Left ventricle myocardium inferior (tissue), 1 donor: Measurements from ENCODE around the gene HOXA9. TPM values are rescaled to one million over a fixed set of nuclear protein-coding genes. Genes with fewer than 3 reads are reported as not detected.

Experiments
- DNase-seq: peaks from one replicate; pipeline ENCODE4 v3.0.0-alpha.2; 2020
- H3K27ac ChIP-seq: fragments of 200-600 bp; replicated peaks from 2 replicates; pipeline ENCODE4 v1.8.0; 2021
- H3K27me3 ChIP-seq: fragments of 200-600 bp; 2 replicates; pipeline ENCODE4 v1.8.0; 2021; ENCODE audit warnings: low read depth
- H3K36me3 ChIP-seq: fragments of 200-600 bp; 2 replicates; pipeline ENCODE4 v1.8.0; 2021
- H3K4me1 ChIP-seq: fragments of 200-600 bp; 2 replicates; pipeline ENCODE4 v1.8.0; 2021
- H3K4me3 ChIP-seq: fragments of 200-600 bp; 2 replicates; pipeline ENCODE4 v1.8.0; 2021; ENCODE audit warnings: mild to moderate bottlenecking, moderate library complexity
- H3K9me3 ChIP-seq: fragments of 200-600 bp; replicated peaks from 2 replicates; pipeline ENCODE4 v1.8.0; 2021
- intact Hi-C: fragments of 100-400 bp; cut with micrococcal nuclease; formaldehyde crosslinking; loops from one replicate; pipeline ENCODE4 v1.11.0; 2022
- total RNA-seq: library from RNA; stranded (reverse); fragmentation: NEBNext Ultra II Directional; extraction: Animal tissue kit (Norgen Biotek cat#: 25700); gene quantifications from one replicate; pipeline ENCODE4 v1.2.1, GENCODE V29; 2021
- TF ChIP-seq, protein P1 (sequence below): fragments of 200-600 bp; IDR thresholded peaks from 2 replicates; pipeline ENCODE4 v1.8.0; 2021; ENCODE audit warnings: antibody characterized with exemption, mild to moderate bottlenecking, borderline replicate concordance
- donor health status: DM: no; HTN: yes; CAD: no; lungs with severe emphysema.

Gene HOXA9
- total RNA-seq, 1 donor from 2014 or later: not detected

GRCh38 chr7:27191161-27191731 is 25.9 kb upstream of the HOXA9 start:
- intact Hi-C loops: no loop called here
- H3K27me3 ChIP-seq: peaks cover 100% of the 10 kb centered on the region
- no peak overlapping the region for H3K4me3 ChIP-seq
- TF ChIP-seq, protein P1, sequence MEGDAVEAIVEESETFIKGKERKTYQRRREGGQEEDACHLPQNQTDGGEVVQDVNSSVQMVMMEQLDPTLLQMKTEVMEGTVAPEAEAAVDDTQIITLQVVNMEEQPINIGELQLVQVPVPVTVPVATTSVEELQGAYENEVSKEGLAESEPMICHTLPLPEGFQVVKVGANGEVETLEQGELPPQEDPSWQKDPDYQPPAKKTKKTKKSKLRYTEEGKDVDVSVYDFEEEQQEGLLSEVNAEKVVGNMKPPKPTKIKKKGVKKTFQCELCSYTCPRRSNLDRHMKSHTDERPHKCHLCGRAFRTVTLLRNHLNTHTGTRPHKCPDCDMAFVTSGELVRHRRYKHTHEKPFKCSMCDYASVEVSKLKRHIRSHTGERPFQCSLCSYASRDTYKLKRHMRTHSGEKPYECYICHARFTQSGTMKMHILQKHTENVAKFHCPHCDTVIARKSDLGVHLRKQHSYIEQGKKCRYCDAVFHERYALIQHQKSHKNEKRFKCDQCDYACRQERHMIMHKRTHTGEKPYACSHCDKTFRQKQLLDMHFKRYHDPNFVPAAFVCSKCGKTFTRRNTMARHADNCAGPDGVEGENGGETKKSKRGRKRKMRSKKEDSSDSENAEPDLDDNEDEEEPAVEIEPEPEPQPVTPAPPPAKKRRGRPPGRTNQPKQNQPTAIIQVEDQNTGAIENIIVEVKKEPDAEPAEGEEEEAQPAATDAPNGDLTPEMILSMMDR: no peak
- no peaks in the 10 kb centered on the region for H3K36me3 ChIP-seq
- peaks cover 41% of the 10 kb centered on the region for H3K4me1 ChIP-seq
- H3K9me3 ChIP-seq: no peaks in the 10 kb centered on the region
- no peak for DNase-seq
- no peak overlapping the region for H3K27ac ChIP-seq

- no peak for DNase-seq
- Histone ChIP-seq H3K4me3 (no peak overlapping the region), H3K9me3 (no peaks in the 10 kb centered on the region), H3K36me3 (no peaks in the 10 kb centered on the region), H3K4me1 (peaks cover 50% of the 10 kb centered on the region), H3K27ac (no peak overlapping the region), H3K27me3 (peaks cover 100% of the 10 kb centered on the region)
- TF ChIP-seq, protein P1: no peak
- intact Hi-C loops: no loop called here
Observed at GRCh38 chr7:27189997-27190748, 24.8 kb upstream of the HOXA9 start.

GRCh38 chr7:27189295-27189996 is 24.1 kb upstream of the HOXA9 start:
- Histone ChIP-seq H3K4me1 (peaks cover 57% of the 10 kb centered on the region), H3K27ac (no peak overlapping the region), H3K36me3 (no peaks in the 10 kb centered on the region), H3K9me3 (no peaks in the 10 kb centered on the region), H3K4me3 (peak overlapping the region; percentile 50), H3K27me3 (peaks cover 100% of the 10 kb centered on the region)
- TF ChIP-seq, protein P1: no peak
- DNase-seq: no peak
- intact Hi-C loops: no loop called here

GRCh38 chr7:27188386-27189294 is 23.3 kb upstream of the HOXA9 start:
- H3K36me3 ChIP-seq: no peaks in the 10 kb centered on the region
- intact Hi-C loops: no loop called here
- TF ChIP-seq, protein P1: no peak
- H3K4me1 ChIP-seq: peaks cover 64% of the 10 kb centered on the region
- no peak for DNase-seq
- H3K4me3 ChIP-seq: peak overlapping the region; percentile 50
- H3K27me3 ChIP-seq: peaks cover 100% of the 10 kb centered on the region
- no peaks in the 10 kb centered on the region for H3K9me3 ChIP-seq
- H3K27ac ChIP-seq: no peak overlapping the region
